DOHH2 (cell line): ENCODE measurements around the gene COX19.

Experiments
- CTCF ChIP-seq: fragments of 200-600 bp; sonication (generic); IDR thresholded peaks from one replicate; pipeline ENCODE4 v1.5.1; 2014; ENCODE audit warnings: antibody characterized with exemption, mild to moderate bottlenecking, low read depth, low read length; ENCODE audit not compliant: poor library complexity, severe bottlenecking
- EZH2phosphoT487 ChIP-seq: fragments of 200-600 bp; sonication (generic); IDR thresholded peaks from 2 replicates; pipeline ENCODE4 v1.6.1; 2017; ENCODE audit warnings: borderline replicate concordance, mild to moderate bottlenecking, antibody characterized with exemption, low read length, moderate library complexity, mixed read lengths

DNA sequence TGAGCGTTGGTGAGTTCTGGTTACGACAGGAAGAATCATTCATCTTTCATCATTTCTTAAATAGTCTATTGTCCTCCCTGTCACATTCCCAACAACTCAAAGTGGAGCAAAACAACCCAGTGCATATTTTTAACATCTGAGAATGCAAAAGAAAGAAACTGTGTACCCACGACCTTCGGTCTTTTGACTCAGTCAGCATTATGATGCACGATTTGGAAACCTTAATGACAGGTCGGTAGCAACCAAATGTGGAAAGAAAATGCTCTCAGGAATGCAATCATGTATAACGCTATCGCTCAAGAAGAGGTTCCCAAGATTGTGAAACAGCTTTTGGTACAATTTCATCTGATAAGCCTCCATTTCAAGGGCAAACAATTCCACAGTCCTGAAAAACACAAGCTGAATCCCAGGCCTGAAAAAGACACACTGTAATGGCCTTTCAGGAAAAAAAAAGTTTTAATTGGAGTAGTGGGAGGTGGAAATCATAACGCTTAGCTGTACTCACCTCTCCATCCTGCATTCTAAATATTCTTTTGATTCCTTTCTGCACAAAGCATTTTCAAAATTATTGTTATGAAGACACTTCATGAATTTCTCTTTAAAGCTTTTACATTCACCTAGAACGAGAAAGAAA is 2.6 kb downstream of the COX19 start:
- TF ChIP-seq EZH2phosphoT487 (no peak), CTCF (no peak)
